ENCODE results near the gene CARD18.

Gene CARD18, protein sequence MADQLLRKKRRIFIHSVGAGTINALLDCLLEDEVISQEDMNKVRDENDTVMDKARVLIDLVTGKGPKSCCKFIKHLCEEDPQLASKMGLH

GRCh38 chr11:105139669-105140068, at the start of gene CARD18:
Gene CARD18 (minus strand): TSS chr11:105139769. CDS start chr11:105139726, 43 bp downstream.
- DNase-seq (ENCODE audit: low spot score), result no peak

GRCh38 chr11:105183987-105184386, 44.4 kb upstream of the CARD18 start:
- no peak for DNase-seq (ENCODE audit: low spot score)

GRCh38 chr11:105183426-105183825, 43.9 kb upstream of the CARD18 start:
- DNase-seq (ENCODE audit: low spot score), result no peak

GRCh38 chr11:105181521-105181920, 42.0 kb upstream of the CARD18 start:
- peak; percentile 23 for DNase-seq (ENCODE audit: low spot score)

DNA sequence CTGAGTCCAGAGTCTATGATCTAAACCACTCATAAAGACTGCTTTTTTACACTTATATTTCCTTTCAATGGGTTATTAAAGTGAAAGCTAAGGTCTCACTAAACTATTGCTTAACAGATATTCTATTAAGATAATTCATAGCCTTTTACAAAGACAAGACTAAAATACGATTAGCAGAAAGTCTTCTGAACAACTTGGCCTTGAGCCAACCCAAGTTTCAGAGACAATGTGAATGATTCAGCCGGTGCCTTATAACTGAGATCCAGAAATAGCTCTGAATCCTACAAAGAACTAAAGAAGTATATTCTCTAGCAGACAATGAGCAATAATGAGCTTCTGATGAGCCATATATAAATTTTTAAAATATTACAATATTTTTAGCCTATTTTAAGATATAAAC, 41.5 kb upstream of the CARD18 start:
- peak; percentile 22 for DNase-seq (ENCODE audit: low spot score)

DNA sequence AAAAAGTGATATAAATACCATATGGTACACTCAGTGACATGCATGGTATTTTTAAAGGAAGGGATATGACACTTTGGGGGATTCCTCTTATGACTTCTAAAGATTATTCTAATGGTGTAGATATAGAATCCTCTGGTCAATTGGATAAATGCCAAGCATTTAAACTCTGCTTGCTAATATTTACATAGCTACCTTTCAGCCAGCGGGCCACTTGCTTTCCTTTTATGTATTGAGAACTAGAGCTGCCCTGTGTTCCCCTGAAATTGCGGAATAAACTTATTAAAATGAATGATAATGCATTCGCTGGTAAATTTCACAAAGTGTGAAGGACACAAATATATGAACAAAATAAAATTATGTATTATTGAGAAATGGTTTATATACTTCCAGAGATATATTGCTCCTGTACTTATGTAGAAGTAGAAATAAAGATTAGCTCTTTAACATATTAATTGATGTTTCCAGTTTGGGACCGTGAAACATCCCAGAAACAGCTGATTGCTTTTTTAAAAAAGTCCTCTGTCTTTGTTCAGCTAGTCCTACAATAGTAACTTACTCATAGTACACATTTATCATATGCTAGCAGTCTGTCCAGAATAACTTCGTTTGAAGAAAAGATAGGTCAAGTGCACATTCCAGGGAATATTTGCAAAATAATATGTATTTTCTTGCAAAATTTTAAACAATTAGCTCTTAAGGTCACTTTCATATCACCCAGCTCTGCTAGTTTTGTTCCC, 40.1 kb upstream of the CARD18 start:
- DNase-seq (ENCODE audit: low spot score), result no peak

DNA sequence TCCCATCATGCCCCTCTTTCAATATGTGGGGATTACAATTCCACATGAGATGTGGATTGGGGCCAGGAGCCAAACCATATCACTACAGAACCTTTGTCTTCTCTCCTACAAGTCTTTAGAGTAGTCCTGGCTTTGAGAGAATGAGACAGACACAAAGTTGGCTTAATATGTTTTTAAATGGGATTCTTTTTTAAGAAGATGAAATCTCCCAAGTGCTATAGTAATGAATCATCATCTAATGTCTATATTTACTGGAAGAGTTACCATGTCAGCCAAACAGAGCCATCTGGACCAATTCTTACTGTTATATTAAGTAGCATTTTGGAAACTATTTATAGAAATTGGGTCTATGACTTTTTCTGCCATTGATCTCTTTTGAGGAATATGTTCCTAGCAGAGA, 38.1 kb upstream of the CARD18 start:
- no peak for DNase-seq (ENCODE audit: low spot score)

GRCh38 chr11:105168457-105168856, 28.9 kb upstream of the CARD18 start:
- DNase-seq (ENCODE audit: low spot score), result no peak

DNA sequence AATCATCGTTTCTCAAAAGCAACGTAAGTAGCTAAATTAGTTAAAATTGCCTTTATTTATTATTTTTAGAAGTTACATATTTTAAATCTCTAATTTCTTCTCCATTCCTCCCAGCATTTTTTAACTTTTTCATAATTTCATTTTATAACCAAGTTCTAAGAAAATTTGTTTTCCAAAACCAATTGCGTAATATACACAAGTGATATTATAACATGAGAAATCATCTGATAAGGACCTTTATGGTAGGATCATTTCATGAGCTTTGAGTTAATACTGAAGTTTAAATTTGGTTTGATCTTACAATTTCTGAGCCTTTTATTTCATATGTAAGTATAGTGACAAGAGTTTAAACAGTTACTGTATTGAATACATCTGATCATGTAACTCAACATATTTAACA, 27.7 kb upstream of the CARD18 start:
- DNase-seq (ENCODE audit: low spot score), result no peak

- no peak for DNase-seq (ENCODE audit: low spot score)
Observed at GRCh38 chr11:105164208-105164607, 24.6 kb upstream of the CARD18 start.

GRCh38 chr11:105162506-105162905, 22.9 kb upstream of the CARD18 start:
- DNase-seq (ENCODE audit: low spot score), result no peak

- DNase-seq (ENCODE audit: low spot score), result no peak
Observed at GRCh38 chr11:105158436-105158835, 18.9 kb upstream of the CARD18 start.

DNA sequence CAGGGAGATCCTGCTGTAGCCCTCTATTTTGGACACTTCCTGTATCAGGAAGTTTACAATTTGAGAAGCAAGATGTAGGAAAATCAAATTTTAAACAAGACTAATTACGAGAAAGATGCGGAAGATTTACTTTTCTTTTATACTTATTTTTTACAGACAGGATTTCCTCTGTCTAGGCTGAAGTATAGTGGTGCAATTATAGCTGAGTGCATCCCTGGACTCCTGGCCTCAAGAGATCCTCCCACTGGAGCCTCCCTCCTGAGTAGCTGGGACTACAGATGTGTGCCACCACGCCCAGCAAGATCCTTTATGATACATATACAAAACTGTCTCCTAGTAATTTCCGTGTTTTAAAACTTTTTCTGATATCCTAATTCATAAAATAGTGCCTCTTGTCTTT, 17.2 kb upstream of the CARD18 start:
- no peak for DNase-seq (ENCODE audit: low spot score)

DNA sequence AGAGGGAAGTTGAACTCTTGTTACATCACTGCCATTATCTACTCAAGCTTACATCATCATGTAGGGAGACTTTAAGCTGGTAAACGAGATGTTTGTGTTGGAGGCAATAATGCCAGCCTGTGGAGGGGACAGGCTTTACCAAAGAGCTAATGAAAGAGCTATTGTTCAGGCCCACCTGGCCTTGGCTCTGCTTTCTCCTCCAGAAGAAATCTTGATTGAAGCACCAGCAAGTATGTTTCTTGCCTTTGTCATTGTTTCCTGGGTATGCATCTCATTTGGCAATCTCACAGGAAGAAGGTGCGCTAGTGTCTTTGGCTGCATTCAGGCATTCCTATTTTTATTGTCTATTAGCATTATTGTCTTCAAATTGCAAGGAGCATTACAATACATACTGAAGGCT, 16.7 kb upstream of the CARD18 start:
- DNase-seq (ENCODE audit: low spot score), result no peak

- no peak for DNase-seq (ENCODE audit: low spot score)
Observed at GRCh38 chr11:105155679-105156078, 16.1 kb upstream of the CARD18 start.

DNA sequence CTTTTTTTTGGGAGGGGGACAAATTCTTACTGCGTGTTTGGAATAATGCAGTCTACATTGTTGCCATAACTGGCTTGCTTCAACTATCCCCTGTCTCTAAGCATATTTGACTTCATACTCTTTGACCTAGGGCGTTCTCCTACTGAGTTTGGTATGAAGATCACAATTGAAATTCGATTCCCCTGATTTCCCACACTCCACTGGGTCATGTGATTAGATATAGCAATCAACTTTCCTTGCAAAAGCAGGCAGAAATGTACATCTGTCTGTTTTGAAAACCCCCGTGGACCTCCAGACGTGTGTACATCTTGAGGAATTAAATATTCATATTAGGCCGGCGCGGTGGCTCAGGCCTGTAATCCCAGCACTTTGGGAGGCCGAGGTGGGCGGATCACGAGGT, 13.8 kb upstream of the CARD18 start:
- no peak for DNase-seq (ENCODE audit: low spot score)

- no peak for DNase-seq (ENCODE audit: low spot score)
Observed at GRCh38 chr11:105152560-105152959, 13.0 kb upstream of the CARD18 start.

DNA sequence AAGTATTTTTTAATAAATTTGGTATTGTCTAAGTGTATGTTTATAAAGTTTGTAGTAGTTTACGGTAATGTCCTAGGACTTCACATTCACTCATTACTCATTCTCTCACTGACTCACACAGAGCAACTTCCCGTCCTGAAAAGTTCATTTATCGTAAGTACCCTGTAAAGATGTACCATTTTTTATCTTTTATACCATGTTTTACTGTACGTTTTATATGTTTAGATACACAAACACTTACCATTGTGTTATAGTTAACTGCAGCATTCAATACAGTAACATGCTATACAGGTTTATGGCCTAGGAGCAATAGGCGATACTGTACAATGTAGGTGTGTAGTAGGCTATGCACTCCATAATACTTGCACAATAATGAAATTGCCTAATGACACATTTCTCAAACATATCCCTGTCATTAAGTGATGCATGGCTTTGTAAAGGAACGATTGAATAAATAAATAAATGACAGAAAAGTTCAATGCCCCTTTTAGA, 12.5 kb upstream of the CARD18 start:
- DNase-seq (ENCODE audit: low spot score), result no peak

GRCh38 chr11:105149477-105149876, 9.9 kb upstream of the CARD18 start:
- DNase-seq (ENCODE audit: low spot score), result no peak

GRCh38 chr11:105148241-105148640, 8.7 kb upstream of the CARD18 start:
- no peak for DNase-seq (ENCODE audit: low spot score)

GRCh38 chr11:105144887-105145286, 5.3 kb upstream of the CARD18 start:
- no peak for DNase-seq (ENCODE audit: low spot score)

DNA sequence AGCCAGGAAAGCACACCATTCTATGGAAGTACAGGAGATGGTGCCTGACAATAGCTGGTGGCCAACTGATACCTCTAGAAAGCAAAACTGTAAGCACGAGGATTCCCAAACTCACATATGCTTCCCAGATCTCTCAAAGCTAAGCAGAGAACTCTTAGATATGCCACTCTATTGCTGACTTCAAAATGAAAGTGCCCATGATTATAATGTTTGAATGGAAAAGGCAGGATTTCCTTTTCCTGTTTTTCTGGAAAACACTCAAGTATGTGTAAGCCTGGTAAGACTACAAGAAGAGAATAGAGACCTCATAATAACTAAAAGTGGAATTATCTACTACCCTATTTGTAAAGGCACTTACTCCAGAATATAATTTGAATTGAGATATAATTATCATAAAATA, 2.6 kb upstream of the CARD18 start:
- no peak for DNase-seq (ENCODE audit: low spot score)

- DNase-seq (ENCODE audit: low spot score), result no peak
Observed at GRCh38 chr11:105137286-105137685, 2.3 kb downstream of the CARD18 start.

DNA sequence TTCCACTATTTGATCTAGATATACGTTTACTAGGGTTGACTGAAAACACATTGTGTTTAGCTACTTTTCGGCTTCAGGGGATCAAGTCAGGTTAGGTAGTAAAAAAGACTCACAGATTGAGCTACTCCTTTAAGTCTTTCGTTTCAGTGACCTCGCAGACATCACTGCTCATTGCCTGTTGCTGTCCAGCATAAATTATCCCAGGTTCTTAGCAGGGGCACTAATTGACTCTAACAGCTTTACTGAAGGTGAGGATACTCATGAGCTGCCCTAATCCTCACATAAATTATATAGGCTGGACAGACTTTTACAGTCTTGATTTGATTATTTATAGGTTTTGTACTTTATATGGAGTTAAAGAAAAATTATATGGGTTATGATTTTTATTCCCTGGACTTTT, 3.7 kb downstream of the CARD18 start:
- no peak for DNase-seq (ENCODE audit: low spot score)
